ENCODE results near the gene AUNIP.

Gene AUNIP

DNA sequence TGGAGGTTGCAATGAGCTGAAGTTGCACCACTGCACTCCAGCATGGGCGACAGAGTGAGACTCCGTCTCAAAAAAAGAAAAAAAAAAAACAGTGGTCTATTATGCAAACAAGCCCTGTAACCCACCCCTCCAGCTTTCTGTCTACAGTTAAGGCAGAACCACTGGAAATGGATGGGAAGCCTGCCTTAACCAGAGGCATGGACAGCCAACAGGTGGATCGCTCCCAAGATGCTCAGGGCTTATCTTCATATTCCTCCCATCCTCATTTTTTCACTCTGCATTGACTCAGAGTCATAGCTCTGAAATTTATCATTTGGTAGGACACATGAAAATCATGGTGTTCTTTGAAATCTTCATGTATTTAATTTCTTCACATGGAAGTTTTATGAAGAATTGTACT, 30.8 kb downstream of the AUNIP start:
- DNase-seq (ENCODE audit: low read depth) = no peak

DNA sequence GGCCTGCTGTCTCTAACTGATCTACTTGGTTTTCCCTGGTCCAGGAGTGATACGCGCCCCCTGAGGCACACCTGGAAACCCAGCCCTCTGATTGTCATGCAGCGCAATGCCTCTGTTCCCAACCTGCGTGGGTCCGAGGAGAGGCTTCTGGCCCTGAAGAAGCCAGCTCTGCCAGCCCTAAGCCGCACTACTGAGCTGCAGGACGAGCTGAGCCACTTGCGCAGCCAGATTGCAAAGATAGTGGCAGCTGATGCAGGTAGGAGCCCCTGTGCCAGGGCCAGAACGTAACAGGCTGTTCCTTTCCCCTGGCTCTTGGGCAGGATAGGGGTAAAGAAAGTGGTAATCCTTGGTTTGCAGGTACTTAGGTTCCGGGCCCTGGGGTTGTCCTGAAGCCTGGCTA, 32.7 kb downstream of the AUNIP start:
- no peak for DNase-seq (ENCODE audit: low read depth)

DNA sequence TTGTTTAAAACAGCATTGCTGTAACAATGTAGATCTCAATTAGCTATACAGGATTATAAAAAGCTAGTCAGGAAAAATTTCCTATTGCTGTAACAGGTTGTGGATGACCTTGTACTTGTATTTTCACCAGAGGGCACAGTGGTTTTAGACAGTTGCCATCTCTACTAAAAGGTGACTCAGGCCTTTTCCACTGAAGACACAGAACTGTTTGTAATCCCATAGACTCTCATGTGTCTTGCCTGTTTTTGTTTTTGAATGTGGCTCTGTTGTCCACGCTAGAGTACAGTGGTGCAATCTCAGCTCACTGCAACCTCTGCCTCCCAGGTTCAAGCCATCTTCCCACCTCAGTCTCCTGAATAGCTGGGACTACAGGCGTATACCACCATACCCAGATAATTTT, 33.7 kb downstream of the AUNIP start:
- no peak for DNase-seq (ENCODE audit: low read depth)

DNA sequence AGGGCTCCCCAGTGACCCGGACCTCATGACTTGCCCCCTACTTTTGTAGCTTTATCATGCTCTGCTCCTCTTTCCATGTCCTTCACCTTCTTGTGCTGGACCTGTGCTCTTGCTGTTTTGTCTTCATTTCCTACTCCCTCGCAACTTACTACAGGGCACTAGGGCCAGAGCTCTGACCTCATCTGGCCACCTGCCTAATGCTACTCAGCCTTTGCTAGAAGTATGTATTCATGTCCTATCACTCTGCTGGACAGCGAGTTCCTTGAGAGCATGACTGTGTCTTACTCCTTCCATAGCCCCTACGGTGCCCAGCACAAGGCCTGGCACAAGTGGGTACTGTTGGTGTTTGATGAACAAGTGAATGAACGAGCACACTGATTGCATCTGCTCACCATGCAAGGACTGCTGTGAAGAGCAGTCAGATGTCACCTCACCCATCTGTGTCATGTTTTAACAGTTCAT, 37.6 kb downstream of the AUNIP start:
- no peak for DNase-seq (ENCODE audit: low read depth)

DNA sequence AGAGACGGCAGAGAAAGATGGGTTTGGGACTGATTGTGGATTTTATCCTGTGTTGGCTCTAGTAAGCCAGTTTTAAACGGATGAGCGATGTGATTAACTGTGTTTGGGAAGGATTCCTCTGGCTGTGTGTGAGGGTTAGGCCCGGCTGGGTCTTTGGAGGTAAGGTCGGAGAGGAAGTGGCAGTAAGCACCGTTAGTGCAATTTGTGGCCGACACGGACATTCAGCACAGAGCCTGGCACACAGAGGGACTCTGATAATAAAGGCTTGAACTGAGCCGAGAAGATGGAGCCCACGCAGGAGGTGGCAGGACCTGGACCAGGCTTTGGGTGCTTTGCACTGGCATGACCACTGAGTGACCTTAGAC, 38.2 kb downstream of the AUNIP start:
- no peak for DNase-seq (ENCODE audit: low read depth)

DNA sequence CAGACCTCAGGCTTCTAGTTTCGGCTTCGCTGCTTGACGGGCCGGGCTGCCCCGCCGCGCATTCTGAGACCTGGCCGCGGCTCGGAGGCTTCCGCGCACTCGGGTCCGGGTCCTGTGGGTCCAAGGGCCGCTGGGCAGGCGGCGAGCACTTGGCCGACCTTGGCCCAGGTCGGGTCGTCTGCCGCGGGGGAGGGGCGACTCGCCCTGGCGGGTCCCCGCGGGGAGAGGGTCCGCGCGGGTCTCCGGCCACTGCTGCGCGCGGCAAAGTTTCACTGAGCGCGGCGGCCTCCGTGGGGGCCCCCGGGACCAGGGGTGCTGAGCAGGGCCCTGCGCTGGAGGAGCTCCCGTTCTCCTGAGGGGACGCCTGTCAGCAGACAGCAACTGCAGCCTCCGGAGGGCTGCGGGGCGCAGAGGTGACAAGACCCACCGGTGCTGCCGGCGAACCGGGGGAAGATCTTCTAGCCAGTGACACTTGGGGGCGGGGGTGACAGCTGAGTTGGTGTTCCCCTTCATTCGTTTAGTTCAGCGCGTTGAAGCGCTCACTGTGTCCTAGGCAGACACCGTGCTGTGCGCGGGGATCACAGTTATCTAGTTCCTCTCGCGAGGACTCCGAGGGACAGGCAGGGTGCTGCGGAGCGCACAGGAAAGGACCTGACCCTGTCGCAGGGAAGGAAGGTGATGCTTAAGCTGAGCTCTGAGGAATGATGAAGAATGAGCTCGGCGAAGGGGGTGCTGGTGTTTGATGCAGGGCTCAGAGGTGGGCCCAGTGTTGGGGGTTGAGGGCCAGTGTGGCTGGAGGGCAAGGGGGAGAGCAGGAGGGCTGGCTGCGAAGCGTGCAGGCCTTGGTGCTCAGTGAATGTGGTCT, 38.8 kb downstream of the AUNIP start:
- peak; percentile 54 for DNase-seq (ENCODE audit: low read depth)

DNA sequence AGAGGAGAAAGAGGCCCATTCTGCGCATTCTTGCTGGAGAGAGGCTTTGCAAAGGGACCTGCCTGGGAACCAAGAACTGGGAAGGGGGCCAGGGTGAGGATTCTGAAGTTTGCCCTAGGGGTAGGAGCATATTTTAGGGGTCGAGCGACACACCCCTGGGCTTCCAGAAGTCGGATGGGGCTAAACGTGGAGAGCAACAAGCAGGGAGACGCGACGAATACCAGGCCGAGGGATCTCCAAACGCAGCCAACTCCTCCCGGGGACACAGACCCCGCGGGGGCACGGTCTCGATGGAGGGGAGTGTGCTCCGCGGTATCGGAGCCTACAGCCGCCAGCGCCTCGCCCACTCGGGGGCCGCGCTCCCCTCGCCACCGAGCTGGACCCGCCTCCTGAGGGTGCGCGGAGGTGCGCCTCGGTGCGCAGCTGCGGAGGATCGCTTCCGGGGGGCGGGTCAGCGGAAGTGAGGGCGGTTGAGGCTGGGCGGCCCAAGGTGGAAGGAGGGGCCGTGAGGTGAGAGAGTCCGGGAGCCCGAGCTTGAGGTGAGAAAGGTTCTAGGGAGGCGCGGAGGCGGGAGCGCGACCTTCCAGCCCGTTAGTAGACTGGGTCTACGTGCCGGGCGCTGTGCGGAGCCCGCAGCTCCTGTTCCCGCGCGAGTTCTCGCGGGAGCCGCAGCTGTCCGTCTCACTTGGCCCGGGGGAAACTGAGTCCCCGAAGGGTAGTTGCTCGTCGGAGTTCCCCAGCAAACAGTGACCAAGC, 39.6 kb downstream of the AUNIP start, which contains the start of gene MTFR1L:
Gene MTFR1L (plus strand): TSS at position 464 of the 756 bp plus-strand sequence. CDS start 3,151 bp downstream, outside the sequence.
- DNase-seq (ENCODE audit: low read depth) = peak; percentile 85

DNA sequence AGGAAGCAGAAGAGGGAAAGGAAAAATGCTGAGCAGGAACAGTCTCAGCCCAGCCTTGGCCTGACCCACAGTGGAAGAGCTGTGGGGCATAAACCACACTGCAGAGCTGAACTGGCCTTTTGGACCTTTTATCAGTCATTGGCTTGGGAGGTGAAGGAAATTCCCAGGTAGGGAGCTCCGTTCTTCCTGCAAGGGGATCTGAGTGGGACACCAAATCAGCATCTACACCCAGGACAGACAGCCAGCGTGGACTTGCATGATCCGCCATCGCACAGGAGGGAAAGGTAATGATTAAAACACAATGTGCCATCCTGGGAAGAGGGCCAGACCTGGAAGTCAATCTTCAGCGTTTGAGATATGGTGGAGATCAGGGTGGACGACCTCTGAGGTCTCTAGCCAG, 40.7 kb downstream of the AUNIP start:
- DNase-seq (ENCODE audit: low read depth) = no peak

DNA sequence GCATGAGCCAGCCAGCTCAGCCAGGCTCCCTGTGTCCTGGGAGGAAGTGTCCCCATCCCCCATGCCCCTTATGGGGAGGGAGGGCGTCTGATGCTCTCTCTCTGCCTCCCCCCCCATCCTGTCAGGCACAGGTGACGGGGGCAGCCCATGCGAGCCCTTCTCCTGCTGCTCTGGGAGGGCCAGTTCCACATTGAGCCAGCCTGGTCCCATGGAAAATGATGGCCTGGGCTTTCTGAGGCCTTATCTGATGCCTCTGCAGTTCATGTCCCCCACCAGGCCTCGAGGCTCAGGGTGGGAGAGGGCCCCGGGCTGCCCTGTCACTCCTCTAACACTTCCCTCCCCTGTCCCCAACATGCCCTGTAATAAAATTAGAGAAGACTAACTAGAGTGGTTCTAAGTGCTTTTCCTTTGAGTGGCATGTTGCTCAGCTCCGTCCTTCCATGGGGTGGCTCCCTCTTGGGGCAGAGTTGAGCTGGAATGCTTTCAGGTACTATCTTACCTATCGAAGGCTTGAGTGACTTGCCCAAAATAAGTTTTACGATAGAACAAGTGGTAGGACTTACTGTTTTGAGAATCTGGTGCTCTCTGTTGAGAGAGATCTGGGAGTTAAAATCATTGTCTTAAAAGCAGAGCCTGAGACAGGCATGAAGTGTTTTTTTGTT, 41.3 kb downstream of the AUNIP start:
- DNase-seq (ENCODE audit: low read depth) = no peak

DNA sequence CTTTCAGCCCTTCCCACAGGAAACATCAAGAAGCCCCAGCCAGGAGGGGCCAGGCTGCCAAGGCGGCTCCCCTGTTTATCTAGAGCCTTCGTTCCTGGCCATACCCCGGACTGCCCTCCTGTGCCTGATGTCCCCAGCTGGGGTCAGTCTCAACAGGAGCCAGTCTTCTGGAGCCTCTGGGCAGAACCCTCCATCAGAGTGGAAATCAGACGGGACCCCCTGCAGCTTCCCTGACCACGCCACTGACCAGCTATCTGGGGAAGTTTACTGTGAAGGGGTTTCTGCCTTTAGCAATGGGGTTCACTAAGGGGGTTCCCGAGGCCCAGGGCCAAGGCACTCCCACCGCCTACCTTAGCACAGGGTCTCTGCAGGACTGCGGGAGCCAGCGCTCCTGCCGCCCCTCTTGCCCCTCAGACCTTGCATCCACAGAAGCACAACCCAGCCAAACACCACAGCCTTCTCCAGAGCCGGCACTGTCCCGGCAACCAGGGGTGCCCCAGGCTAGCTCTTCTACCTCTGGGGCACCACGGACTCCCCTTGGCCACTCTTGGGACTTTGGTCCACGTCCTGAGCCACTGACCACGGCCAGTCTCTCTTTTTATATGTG, 43.0 kb downstream of the AUNIP start:
- no peak for DNase-seq (ENCODE audit: low read depth)

DNA sequence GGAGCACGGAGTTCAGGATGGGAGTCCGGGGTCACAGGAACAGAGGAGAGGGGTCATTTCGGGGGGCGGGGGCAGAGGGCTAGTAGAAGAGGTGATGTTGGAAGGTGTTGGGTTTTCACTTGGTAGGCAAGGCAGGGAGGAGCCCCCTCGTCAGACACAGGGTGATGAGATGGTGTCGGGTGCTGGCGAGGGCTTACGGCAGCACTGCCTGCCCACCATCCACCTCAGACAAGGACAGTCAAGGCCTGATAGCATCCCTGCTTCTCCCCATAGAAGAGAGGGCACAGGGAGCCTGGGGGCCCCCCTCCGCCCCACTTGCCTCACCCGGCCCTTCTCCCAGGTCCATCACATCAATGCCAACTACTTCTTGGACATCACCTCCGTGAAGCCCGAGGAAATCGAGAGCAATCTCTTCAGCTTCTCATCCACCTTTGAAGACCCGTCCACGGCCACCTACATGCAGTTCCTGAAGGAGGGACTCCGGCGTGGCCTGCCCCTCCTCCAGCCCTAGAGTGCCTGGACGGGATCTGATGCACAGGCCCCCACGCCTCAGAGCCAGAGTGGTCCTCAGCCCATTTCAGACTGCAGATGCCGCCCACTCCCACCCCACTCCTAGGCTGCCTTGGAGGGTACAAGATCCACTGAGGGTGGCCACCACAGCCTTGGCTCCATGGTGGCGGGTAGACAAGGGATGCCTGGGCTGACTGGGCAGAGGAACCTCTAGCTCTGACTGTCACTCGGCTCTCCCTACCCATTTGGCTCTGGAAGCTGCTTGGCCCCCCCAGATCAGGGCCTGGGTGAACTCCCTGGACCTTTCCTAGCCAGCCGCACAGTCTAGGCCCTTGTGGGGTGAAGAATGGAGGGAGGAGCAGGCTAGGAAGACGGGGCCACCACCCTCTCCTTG, 43.8 kb downstream of the AUNIP start:
- DNase-seq (ENCODE audit: low read depth) = no peak

DNA sequence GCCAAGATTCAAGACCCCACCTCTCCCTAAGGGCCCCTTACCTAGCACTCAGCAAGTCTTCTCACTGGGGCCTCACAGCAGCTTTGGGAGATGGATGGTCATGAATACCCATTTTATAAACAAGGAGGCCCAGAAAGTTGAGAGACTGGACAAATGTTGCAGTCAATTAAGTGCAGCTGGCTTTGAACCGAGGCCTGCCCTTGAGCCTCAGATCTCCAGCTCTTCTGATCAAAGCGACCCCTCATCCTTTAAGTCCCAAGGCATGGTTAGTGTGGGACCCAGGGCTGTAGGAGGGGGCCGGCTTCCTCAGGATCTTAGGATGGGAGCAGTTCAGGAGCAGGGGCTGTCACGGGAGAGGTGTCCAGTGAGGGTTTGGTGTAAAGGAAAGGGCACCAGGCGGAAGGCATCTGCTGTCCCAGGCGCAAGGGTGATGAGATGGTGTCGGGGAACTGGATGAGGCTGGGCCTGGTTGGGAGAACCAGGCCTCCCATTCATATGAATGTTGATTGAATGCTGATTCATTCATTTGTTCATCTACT, 44.6 kb downstream of the AUNIP start:
- DNase-seq (ENCODE audit: low read depth) = no peak

DNA sequence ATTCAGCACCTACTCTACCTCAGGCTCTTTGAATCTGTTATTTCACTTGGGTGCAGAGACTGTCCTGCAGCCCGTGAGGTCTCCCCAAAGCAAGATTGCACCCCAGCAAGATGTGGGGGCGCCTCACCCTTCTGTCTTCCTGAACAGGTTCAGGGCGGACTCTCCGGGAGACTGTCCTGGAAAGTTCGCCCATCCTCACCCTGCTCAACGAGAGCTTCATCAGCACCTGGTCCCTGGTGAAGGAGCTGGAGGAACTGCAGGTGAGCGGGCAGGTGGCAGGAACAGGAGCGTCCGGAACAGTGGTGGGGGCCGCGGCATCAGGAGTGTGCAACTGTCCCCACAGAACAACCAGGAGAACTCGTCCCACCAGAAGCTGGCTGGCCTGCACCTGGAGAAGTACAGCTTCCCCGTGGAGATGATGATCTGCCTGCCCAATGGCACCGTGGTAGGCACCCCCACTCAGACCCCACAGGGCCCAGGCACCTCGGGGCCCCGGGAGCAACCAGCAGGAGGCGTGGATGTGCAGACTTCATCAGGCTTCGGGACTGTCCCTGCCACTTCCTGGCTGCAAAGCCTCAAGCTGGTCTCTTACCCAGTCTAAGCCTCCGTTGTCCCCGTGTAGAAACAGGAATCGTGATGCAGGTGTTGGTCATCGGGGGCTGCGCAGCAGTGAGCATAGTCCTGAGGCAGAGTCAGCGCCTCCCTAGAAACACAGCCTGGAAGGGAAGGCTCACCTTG, 45.4 kb downstream of the AUNIP start:
- DNase-seq (ENCODE audit: low read depth) = no peak

DNA sequence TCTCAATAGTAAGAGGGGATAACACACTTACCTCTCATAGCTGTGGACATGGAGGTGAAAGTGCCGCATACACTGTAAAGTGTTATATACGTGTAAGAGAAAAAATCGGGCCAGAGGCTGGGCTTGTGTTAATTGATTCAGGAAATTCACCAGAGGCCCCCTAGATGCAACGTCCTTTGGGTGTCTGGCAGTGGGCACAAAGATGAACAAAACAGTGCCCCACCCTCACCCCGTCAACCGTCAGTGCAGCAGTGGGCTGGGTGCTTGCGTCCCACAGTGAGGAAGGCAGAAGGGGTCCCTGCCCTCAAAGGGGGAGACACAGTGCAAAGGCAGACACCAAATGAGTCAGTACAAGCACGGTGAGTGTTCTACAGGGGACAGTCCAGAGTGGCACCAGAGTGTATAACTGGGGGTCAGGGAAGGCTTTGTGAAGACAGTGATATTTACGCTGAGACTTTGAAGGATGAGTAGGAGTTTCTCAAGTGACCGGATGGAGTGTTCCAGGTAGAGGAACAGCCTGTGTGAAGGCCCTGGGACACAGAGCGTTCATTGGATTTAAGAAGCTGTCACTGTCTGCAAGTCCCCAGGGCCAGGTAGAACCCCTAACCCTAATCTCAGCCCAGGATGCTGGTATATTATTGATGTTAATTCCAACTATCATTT, 46.1 kb downstream of the AUNIP start:
- DNase-seq (ENCODE audit: low read depth) = no peak

DNA sequence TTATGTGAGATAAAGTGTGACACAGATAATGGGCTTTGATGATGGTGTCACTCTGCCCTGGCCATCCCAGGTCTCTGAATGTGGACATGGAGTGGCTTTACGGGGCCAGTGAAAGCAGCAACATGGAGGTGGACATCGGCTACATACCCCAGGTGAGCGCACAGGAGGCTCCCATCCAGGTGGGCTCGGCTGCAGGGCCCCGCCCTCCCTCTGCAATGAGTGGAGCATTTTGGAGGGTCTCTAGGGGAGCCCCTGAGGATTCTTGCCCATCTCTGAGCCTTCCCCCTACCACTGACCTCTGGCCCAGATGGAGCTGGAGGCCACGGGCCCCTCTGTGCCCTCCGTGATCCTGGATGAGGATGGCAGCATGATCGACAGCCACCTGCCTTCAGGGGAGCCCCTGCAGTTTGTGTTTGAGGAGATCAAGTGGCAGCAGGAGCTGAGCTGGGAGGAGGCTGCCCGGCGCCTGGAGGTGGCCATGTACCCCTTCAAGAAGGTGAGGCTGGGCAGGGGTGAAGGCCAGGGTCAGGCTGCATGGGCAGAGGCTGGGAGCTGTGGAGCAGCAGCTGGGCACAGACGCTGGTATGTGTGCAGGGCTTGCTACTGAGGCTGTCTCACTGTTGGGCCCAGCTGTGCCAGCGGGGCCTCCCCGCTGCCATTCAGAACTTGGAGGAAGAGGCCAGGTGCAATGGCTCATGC, 47.7 kb downstream of the AUNIP start:
- DNase-seq (ENCODE audit: low read depth) = no peak

DNA sequence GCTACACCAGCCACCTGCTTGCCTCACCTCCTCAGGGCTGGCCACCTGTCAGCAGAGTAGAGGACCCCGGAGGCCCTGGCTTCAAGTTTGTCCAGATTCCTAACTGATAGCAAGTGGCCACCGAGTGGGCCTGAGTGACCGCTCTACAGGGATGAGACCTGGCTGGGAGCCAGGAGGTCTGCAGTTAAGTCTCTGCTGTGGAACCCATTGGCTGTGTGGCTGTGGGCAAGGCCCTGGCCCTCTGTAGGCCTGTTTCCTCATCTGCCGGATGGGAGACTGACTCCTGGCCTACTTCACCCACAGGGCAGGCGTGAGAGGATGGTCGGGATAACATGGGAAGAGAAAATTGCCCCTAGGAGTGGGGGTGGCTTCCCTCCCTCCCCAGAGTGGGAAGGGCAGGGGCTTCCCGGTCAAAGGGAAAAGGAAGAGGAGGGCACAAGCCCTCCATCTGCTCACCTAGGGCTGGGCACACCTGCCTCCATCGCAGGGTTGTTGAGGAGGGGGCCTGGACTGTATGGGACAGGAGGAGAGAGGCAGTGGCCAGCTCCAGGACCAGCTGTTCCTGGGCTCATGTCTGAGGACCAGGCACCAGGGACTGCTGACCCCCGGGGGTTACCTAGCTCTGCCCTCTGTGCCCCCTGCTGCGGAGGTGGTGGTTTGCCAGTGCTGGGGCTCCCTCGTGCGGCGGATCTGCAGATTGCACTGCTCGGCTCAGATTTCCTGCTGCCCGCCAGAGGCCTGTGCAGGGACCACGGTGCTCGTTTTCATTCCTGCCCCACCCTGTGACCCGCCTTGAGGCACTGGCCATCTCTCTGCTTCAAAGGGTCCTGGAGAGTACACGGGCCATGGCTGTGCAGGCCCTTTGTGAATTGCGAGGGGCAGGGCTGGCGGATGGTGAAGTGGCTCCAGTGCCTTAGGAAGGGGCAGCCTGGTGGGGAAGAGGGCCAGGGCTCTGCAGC, 48.6 kb downstream of the AUNIP start:
- DNase-seq (ENCODE audit: low read depth) = peak; percentile 78

DNA sequence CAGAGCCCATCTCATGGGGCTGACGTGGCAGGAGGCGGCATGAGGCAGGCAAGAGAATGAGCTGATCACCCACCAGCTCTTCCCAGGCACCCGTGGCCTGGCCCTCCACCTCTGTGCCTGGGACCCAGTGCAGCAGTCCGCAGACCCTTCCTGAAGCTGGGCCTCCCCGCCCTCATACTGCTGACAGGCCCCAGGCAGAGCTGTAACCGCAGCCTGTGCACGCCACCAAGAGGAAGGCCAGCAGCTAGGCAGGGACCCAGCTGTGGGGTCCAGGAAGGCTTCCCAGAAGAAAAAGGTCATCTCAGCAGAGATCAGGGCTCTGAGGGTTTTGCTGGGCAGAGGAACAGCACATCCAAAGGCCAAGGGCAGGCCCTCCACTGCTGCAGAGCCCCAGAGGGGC, 49.3 kb downstream of the AUNIP start:
- DNase-seq (ENCODE audit: low read depth) = no peak

Measured in activated T-cell treated with anti-CD3 and anti-CD28 coated beads for 1 hour (primary cell).